ENCODE measurements around the gene GAPVD1. TPM values are rescaled to one million over a fixed set of nuclear protein-coding genes. Genes with fewer than 3 reads are reported as not detected.

The GAPVD1 gene
- total RNA-seq, 1 experiment from 2014 or later: 39.5 TPM

DNA sequence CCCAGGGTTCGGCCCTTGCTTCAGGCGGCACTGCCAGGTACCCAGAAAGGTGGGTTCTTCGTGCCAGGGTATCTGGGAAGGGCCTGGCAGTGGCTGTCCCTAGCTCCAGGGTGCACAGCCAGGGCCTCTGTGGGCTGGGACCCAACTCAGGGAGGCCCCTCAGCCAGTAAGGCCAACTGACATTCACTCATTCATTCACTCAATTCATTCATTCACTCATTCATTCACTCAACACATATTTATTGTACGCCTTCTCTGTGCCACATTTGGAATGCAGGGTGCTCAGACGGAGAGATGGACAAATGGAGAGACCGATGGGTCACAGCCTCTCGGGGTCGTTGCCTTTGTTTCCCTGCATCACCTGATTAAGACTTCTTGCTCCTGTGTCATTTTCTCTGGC lies 154.9 kb downstream of the GAPVD1 start:
- Histone ChIP-seq H3K79me1 (ENCODE audit: insufficient read depth, low read depth, low read length, poor library complexity, severe bottlenecking) (no peaks in the 10 kb centered on the region), H3K27me3 (ENCODE audit: insufficient read depth, low read length) (no peaks in the 10 kb centered on the region), H2AFZ (ENCODE audit: low read length) (no peak overlapping the region), H2BK20ac (ENCODE audit: low read depth, low read length, poor library complexity, severe bottlenecking) (no peak overlapping the region), H3K23me2 (ENCODE audit: insufficient read length, low read depth, low read length, poor library complexity, severe bottlenecking) (no peaks in the 10 kb centered on the region), H4K5ac (ENCODE audit: insufficient read length, low read depth, low read length) (no peak overlapping the region), H3K18ac (ENCODE audit: insufficient read length, low read depth, low read length) (no peak overlapping the region), H3K9me3 (ENCODE audit: control insufficient read depth, low read depth, low read length) (no peaks in the 10 kb centered on the region), H4K91ac (ENCODE audit: insufficient read length, low read depth, low read length) (no peak overlapping the region), H2BK15ac (ENCODE audit: low read depth, low read length) (no peak overlapping the region), H2BK120ac (ENCODE audit: low read depth, low read length, poor library complexity, severe bottlenecking) (no peak overlapping the region), H3K27ac (ENCODE audit: insufficient read length, low read depth, low read length) (no peak overlapping the region), H2BK12ac (ENCODE audit: insufficient read length, low read depth, low read length) (no peak overlapping the region), H2BK5ac (ENCODE audit: insufficient read length, low read length) (no peak overlapping the region), H3K4me1 (ENCODE audit: insufficient read depth, low read length) (no peaks in the 10 kb centered on the region), H3K56ac (ENCODE audit: insufficient read length, low read depth, low read length) (no peak overlapping the region), H4K20me1 (ENCODE audit: control insufficient read depth, insufficient read depth, insufficient read length) (no peaks in the 10 kb centered on the region), H3K4me2 (ENCODE audit: insufficient read depth, insufficient read length, low read length) (no peak overlapping the region), H3K23ac (ENCODE audit: insufficient read length, low read depth, low read length) (no peak overlapping the region), H3K9ac (ENCODE audit: extremely low read depth, insufficient read length, low read length) (no peak overlapping the region), H3K79me2 (ENCODE audit: insufficient read depth, low read length) (no peaks in the 10 kb centered on the region), H2AK5ac (ENCODE audit: insufficient read length, low read length) (no peak overlapping the region), H3T11ph (ENCODE audit: low read length) (no peak overlapping the region), H3K14ac (ENCODE audit: insufficient read depth, low read length) (no peak overlapping the region), H3K4ac (ENCODE audit: low read depth, low read length) (no peak overlapping the region), H4K8ac (replicated peaks; ENCODE audit: insufficient read length, low read depth, low read length) (no peak overlapping the region)
- Mint-ChIP-seq H3K36me3 (ENCODE audit: insufficient read depth in 1 of 3, low read depth in 3 of 3) (no peaks in the 10 kb centered on the region), H3K9me3 (no peaks in the 10 kb centered on the region), H3K27ac (no peak overlapping the region), H3K4me1 (peaks cover 2 to 10% of the 10 kb centered on the region in 2 experiments; a peak in 3 of 4 replicates), H3K4me3 (no peak overlapping the region), H3K27me3 (ENCODE audit: low read depth) (peaks cover 5% of the 10 kb centered on the region)
- TF ChIP-seq, protein P1, sequence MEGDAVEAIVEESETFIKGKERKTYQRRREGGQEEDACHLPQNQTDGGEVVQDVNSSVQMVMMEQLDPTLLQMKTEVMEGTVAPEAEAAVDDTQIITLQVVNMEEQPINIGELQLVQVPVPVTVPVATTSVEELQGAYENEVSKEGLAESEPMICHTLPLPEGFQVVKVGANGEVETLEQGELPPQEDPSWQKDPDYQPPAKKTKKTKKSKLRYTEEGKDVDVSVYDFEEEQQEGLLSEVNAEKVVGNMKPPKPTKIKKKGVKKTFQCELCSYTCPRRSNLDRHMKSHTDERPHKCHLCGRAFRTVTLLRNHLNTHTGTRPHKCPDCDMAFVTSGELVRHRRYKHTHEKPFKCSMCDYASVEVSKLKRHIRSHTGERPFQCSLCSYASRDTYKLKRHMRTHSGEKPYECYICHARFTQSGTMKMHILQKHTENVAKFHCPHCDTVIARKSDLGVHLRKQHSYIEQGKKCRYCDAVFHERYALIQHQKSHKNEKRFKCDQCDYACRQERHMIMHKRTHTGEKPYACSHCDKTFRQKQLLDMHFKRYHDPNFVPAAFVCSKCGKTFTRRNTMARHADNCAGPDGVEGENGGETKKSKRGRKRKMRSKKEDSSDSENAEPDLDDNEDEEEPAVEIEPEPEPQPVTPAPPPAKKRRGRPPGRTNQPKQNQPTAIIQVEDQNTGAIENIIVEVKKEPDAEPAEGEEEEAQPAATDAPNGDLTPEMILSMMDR (conservative IDR thresholded peaks at IDR 0.05): no peak
- no peak for DNase-seq
- no CpG with 5 or more reads among the region's 8 CpGs for WGBS (ENCODE audit: extremely low coverage, insufficient read length, low lambda C conversion rate)

Other genes with a start within 250 kb of the GAPVD1 start
- 14.1 and 15.5 TPM in 2 replicates for gene SCAI, start 118.3 kb upstream of the GAPVD1 start, total RNA-seq (2021)
- gene PPP6C, start 72.0 kb upstream of the GAPVD1 start, total RNA-seq (2021): 48.0 and 53.3 TPM in 2 replicates
- gene RABEPK, start 61.3 kb upstream of the GAPVD1 start, total RNA-seq (2021): 21.8 and 24.4 TPM in 2 replicates
- gene HSPA5, start 20.5 kb upstream of the GAPVD1 start, total RNA-seq (2021): 240 and 244 TPM in 2 replicates

All from H9 (cell line).